Muscle of leg (tissue), 11 donors: ENCODE results near the gene HS2ST1. TPM values are rescaled to one million over a fixed set of nuclear protein-coding genes. Genes with fewer than 3 reads are reported as not detected.
"Not testable (repeated sequence)": the region's sequence is repeated elsewhere in the genome, so short reads cannot be mapped to it uniquely, and the experiment has no call there.

ENCODE experiments used
- DNase-seq: peaks from one replicate; pipeline ENCODE4 v3.0.0; 2013
- H3K27ac ChIP-seq: one replicate; pipeline ENCODE4 v1.5.1; 2013; ENCODE audit warnings: mild to moderate bottlenecking, low read length, control low read depth
- H3K27me3 ChIP-seq: one replicate; pipeline ENCODE4 v1.6.1; 2013; ENCODE audit warnings: low read length; ENCODE audit not compliant: control insufficient read depth, insufficient read depth
- H3K36me3 ChIP-seq: one replicate; pipeline ENCODE4 v1.6.1; 2013; ENCODE audit warnings: low read length; ENCODE audit not compliant: control insufficient read depth, insufficient read depth
- H3K4me1 ChIP-seq: one replicate; pipeline ENCODE4 v1.6.1; 2013; ENCODE audit warnings: low read length; ENCODE audit not compliant: control insufficient read depth, insufficient read depth
- H3K4me3 ChIP-seq: one replicate; pipeline ENCODE4 v1.5.1; 2013; ENCODE audit warnings: low read length, control low read depth
- H3K9me3 ChIP-seq: replicated peaks from 2 replicates; pipeline ENCODE4 v1.6.1; 2013; ENCODE audit warnings: low read depth, low read length; ENCODE audit not compliant: control insufficient read depth
- WGBS: methylation state at CpG from one replicate; pipeline ENCODE4 v1.1.5; 2013; ENCODE audit warnings: missing lambda C conversion rate; ENCODE audit not compliant: insufficient coverage; 5-methylcytosine and 5-hydroxymethylcytosine counted together
- polyA plus RNA-seq, 8 donors: library from polyadenylated mRNA; unstranded; fragments of 120-200 nt; gene quantifications; one replicate each; pipeline versions ENCODE4 v1.2.1 to v1.2.3, GENCODE V29; 2013; ENCODE audit warnings: inconsistent platforms in 1 of 8, low replicate concordance in 1 of 8; ENCODE audit not compliant: insufficient read length in 8 of 8, insufficient read depth in 1 of 8
- total RNA-seq: library from RNA; stranded (reverse); fragments of 120-200 nt; gene quantifications from one replicate; pipeline ENCODE4 v1.2.4, GENCODE V29; 2013

Gene HS2ST1
- total and polyA plus RNA-seq, 9 donors = 12.4 to 25.5 (median 18.9) TPM

- Histone ChIP-seq H3K4me1 (no peaks in the 10 kb centered on the region), H3K9me3 (no peaks in the 10 kb centered on the region), H3K4me3 (no peak overlapping the region), H3K27me3 (no peaks in the 10 kb centered on the region), H3K36me3 (no peaks in the 10 kb centered on the region), H3K27ac (no peak overlapping the region)
- no CpG with 5 or more reads among the region's 2 CpGs for WGBS
- DNase-seq = no peak
Measured at GRCh38 chr1:87000460-87000859, 86.0 kb downstream of the HS2ST1 start.

- H3K27ac ChIP-seq = no peak overlapping the region
- no peaks in the 10 kb centered on the region for H3K9me3 ChIP-seq
- H3K27me3 ChIP-seq = no peaks in the 10 kb centered on the region
- no peak overlapping the region for H3K4me3 ChIP-seq
- no peak for DNase-seq
- H3K4me1 ChIP-seq = no peaks in the 10 kb centered on the region
- no peaks in the 10 kb centered on the region for H3K36me3 ChIP-seq
- no CpG with 5 or more reads among the region's 1 CpG for WGBS
Measured at GRCh38 chr1:87004857-87005256, 90.4 kb downstream of the HS2ST1 start.

- no CpG with 5 or more reads among the region's 1 CpG for WGBS
- no peak for DNase-seq
Measured at GRCh38 chr1:87007323-87007722, 92.9 kb downstream of the HS2ST1 start.

GRCh38 chr1:87013385-87013784 lies 99.0 kb downstream of the HS2ST1 start:
- H3K27me3 ChIP-seq, H3K27ac ChIP-seq, H3K4me3 ChIP-seq, H3K9me3 ChIP-seq, DNase-seq, H3K36me3 ChIP-seq, H3K4me1 ChIP-seq: not testable (repeated sequence)

More at GRCh38 chr1:87007323-87007722, 92.9 kb downstream of the HS2ST1 start:
- Histone ChIP-seq H3K4me1 (no peaks in the 10 kb centered on the region), H3K4me3 (no peak overlapping the region), H3K9me3 (no peaks in the 10 kb centered on the region), H3K27me3 (no peaks in the 10 kb centered on the region), H3K36me3 (no peaks in the 10 kb centered on the region), H3K27ac (no peak overlapping the region)

- peaks cover 6% of the 10 kb centered on the region for H3K9me3 ChIP-seq
- peaks cover 4% of the 10 kb centered on the region for H3K4me1 ChIP-seq
- peak; percentile 17 for DNase-seq
- no peak overlapping the region for H3K27ac ChIP-seq
- H3K36me3 ChIP-seq = no peaks in the 10 kb centered on the region
- H3K4me3 ChIP-seq = no peak overlapping the region
- WGBS = no CpG with 5 or more reads among the region's 4 CpGs
- no peaks in the 10 kb centered on the region for H3K27me3 ChIP-seq
Measured at GRCh38 chr1:87017998-87018672, 103.7 kb downstream of the HS2ST1 start.

- Histone ChIP-seq H3K27ac (no peak overlapping the region), H3K27me3 (no peaks in the 10 kb centered on the region), H3K4me1 (peaks cover 2% of the 10 kb centered on the region), H3K4me3 (no peak overlapping the region), H3K9me3 (no peaks in the 10 kb centered on the region), H3K36me3 (no peaks in the 10 kb centered on the region)
- no peak for DNase-seq
- no CpG with 5 or more reads among the region's 1 CpG for WGBS
Measured at GRCh38 chr1:87023326-87023725, 108.9 kb downstream of the HS2ST1 start.

GRCh38 chr1:87024936-87025540 lies 110.6 kb downstream of the HS2ST1 start:
- Histone ChIP-seq H3K27me3 (no peaks in the 10 kb centered on the region), H3K4me3 (no peak overlapping the region), H3K4me1 (no peaks in the 10 kb centered on the region), H3K27ac (no peak overlapping the region), H3K9me3 (no peaks in the 10 kb centered on the region), H3K36me3 (no peaks in the 10 kb centered on the region)
- 88% methylated on average over 1 of the region's 2 CpGs for WGBS
- peak; percentile 66 for DNase-seq

- not testable (repeated sequence) for H3K27me3 ChIP-seq, H3K4me3 ChIP-seq, H3K36me3 ChIP-seq, H3K9me3 ChIP-seq, H3K4me1 ChIP-seq, DNase-seq, H3K27ac ChIP-seq
- WGBS = 100% methylated on average over 1 of the region's 4 CpGs
Measured at GRCh38 chr1:87027561-87027960, 113.1 kb downstream of the HS2ST1 start.

- no peaks in the 10 kb centered on the region for H3K27me3 ChIP-seq
- no peak for DNase-seq
- WGBS = no CpG with 5 or more reads among the region's 2 CpGs
- no peaks in the 10 kb centered on the region for H3K36me3 ChIP-seq
- no peak overlapping the region for H3K4me3 ChIP-seq
- no peaks in the 10 kb centered on the region for H3K9me3 ChIP-seq
- H3K4me1 ChIP-seq = no peaks in the 10 kb centered on the region
- no peak overlapping the region for H3K27ac ChIP-seq
Measured at GRCh38 chr1:87028576-87028975, 114.1 kb downstream of the HS2ST1 start.

GRCh38 chr1:87030740-87031690 lies 116.6 kb downstream of the HS2ST1 start:
- Histone ChIP-seq H3K36me3 (no peaks in the 10 kb centered on the region), H3K4me3 (no peak overlapping the region), H3K9me3 (no peaks in the 10 kb centered on the region), H3K27ac (no peak overlapping the region), H3K27me3 (no peaks in the 10 kb centered on the region), H3K4me1 (no peaks in the 10 kb centered on the region)
- 77% methylated on average over 4 of the region's 9 CpGs for WGBS
- no peak for DNase-seq
